NT2/D1 (cell line): ENCODE results near the gene SET.

ENCODE experiments used
- YY1 ChIP-seq: IDR thresholded peaks from 2 replicates; pipeline ENCODE4 v1.6.1; 2011; ENCODE audit not compliant: insufficient read length, insufficient read depth
- ZNF274 ChIP-seq: IDR thresholded peaks from 2 replicates; pipeline ENCODE4 v1.6.1; 2011; ENCODE audit warnings: mild to moderate bottlenecking, low read depth, low read length

- TF ChIP-seq ZNF274: no peak
- no peak for TF ChIP-seq YY1
Observed at GRCh38 chr9:128729766-128730517, 40.9 kb downstream of the SET start.
